ENCODE measurements around the gene RHAG. TPM values are rescaled to one million over a fixed set of nuclear protein-coding genes. Genes with fewer than 3 reads are reported as not detected.

Gene RHAG
- total RNA-seq, 1 experiment from 2014 or later: 0.23 TPM

DNA sequence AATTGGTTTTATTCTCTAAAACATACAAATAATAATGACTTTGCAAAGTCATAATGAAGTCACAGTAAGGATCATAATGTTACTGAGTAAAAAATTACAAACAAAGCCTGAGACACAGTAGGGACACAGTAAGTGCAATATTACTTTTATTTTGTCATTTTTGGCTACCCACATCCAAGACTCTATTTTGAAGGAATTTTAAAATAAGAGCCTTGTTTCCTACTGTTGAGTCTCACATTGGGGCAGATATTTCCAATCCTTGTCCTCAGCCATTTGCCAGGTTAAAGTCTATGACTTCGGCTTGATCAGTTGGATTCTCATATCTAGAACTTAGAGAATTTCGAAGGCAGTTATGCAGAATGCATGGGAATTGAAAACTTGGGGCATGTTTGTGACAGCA lies 10.8 kb upstream of the RHAG start:
- H3K27ac ChIP-seq (ENCODE audit: low read length): no peak overlapping the region
- H3K9me3 ChIP-seq (ENCODE audit: control insufficient read depth, insufficient read depth, low read depth, low read length): no peaks in the 10 kb centered on the region
- H3K27me3 ChIP-seq (ENCODE audit: control insufficient read depth, insufficient read depth, low read length): no peaks in the 10 kb centered on the region
- no peak overlapping the region for H3K4me3 ChIP-seq (ENCODE audit: low read depth in 2 of 2, low read length in 2 of 2)
- no peak for TF ChIP-seq CTCF (IDR thresholded peaks at IDR 0.05)
- no peak for TF ChIP-seq POLR2AphosphoS5 (IDR thresholded peaks at IDR 0.05; ENCODE audit: low read depth, low read length)
- TF ChIP-seq, protein P1, sequence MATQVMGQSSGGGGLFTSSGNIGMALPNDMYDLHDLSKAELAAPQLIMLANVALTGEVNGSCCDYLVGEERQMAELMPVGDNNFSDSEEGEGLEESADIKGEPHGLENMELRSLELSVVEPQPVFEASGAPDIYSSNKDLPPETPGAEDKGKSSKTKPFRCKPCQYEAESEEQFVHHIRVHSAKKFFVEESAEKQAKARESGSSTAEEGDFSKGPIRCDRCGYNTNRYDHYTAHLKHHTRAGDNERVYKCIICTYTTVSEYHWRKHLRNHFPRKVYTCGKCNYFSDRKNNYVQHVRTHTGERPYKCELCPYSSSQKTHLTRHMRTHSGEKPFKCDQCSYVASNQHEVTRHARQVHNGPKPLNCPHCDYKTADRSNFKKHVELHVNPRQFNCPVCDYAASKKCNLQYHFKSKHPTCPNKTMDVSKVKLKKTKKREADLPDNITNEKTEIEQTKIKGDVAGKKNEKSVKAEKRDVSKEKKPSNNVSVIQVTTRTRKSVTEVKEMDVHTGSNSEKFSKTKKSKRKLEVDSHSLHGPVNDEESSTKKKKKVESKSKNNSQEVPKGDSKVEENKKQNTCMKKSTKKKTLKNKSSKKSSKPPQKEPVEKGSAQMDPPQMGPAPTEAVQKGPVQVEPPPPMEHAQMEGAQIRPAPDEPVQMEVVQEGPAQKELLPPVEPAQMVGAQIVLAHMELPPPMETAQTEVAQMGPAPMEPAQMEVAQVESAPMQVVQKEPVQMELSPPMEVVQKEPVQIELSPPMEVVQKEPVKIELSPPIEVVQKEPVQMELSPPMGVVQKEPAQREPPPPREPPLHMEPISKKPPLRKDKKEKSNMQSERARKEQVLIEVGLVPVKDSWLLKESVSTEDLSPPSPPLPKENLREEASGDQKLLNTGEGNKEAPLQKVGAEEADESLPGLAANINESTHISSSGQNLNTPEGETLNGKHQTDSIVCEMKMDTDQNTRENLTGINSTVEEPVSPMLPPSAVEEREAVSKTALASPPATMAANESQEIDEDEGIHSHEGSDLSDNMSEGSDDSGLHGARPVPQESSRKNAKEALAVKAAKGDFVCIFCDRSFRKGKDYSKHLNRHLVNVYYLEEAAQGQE (IDR thresholded peaks at IDR 0.05; ENCODE audit: insufficient read depth in 1 of 2, low read depth in 2 of 2, low read length in 1 of 2): no peak
- no peak for TF ChIP-seq SIN3A (IDR thresholded peaks at IDR 0.05; ENCODE audit: borderline replicate concordance, insufficient read depth, low read depth, low read length)
- ChIA-PET POLR2A (no interaction called here), CTCF (no interaction called here)
- no peaks in the 10 kb centered on the region for H3K36me3 ChIP-seq (ENCODE audit: control insufficient read depth, insufficient read depth, low read length)
- BruUV-seq (replicated peaks): no TSS peak
- no peak for ATAC-seq
- intact Hi-C loops (cut with micrococcal nuclease; ENCODE audit: unreplicated experiment) (no loop called here), in situ Hi-C loops (cut with HindIII; ENCODE audit: low pct_unique_long_range_greater_than_20kb, low sequenced_read_pairs) (loop anchor here (25.0 kb wide), 1 partner anchor 190 kb away; no protein-coding TSS in a partner anchor)
- no peak for DNase-seq (ENCODE audit: low read depth, low spot score)
- no peaks in the 10 kb centered on the region for H3K4me1 ChIP-seq (ENCODE audit: control insufficient read depth, insufficient read depth, low read length)

GRCh38 chr6:49646942-49647341 lies 10.3 kb upstream of the RHAG start:
- POLR2A ChIA-PET: no interaction called here
- Histone ChIP-seq H3K4me3 (ENCODE audit: low read depth in 2 of 2, low read length in 2 of 2) (no peak overlapping the region), H3K27me3 (ENCODE audit: control insufficient read depth, insufficient read depth, low read length) (no peaks in the 10 kb centered on the region), H3K27ac (ENCODE audit: low read length) (no peak overlapping the region), H3K4me1 (ENCODE audit: control insufficient read depth, insufficient read depth, low read length) (no peaks in the 10 kb centered on the region), H3K36me3 (ENCODE audit: control insufficient read depth, insufficient read depth, low read length) (no peaks in the 10 kb centered on the region), H3K9me3 (ENCODE audit: control insufficient read depth, insufficient read depth, low read depth, low read length) (no peaks in the 10 kb centered on the region)
- CTCF ChIA-PET: no interaction called here
- DNase-seq (ENCODE audit: low read depth, low spot score): no peak
- ATAC-seq: no peak
- in situ Hi-C loops (cut with HindIII; ENCODE audit: low pct_unique_long_range_greater_than_20kb, low sequenced_read_pairs): loop anchor here (25.0 kb wide), 1 partner anchor 190 kb away; no protein-coding TSS in a partner anchor
- TF ChIP-seq, protein P1 (IDR thresholded peaks at IDR 0.05; ENCODE audit: insufficient read depth in 1 of 2, low read depth in 2 of 2, low read length in 1 of 2): no peak
- TF ChIP-seq POLR2AphosphoS5 (IDR thresholded peaks at IDR 0.05; ENCODE audit: low read depth, low read length) (no peak), CTCF (IDR thresholded peaks at IDR 0.05) (no peak), SIN3A (IDR thresholded peaks at IDR 0.05; ENCODE audit: borderline replicate concordance, insufficient read depth, low read depth, low read length) (no peak), TCF7L2 (IDR thresholded peaks at IDR 0.05; ENCODE audit: low read depth, low read length) (no peak)
- BruUV-seq (replicated peaks): no TSS peak
- intact Hi-C loops (cut with micrococcal nuclease; ENCODE audit: unreplicated experiment): no loop called here
